Vagina (tissue), 2 donors: ENCODE results near the gene PNPLA2. TPM values are rescaled to one million over a fixed set of nuclear protein-coding genes. Genes with fewer than 3 reads are reported as not detected.

ENCODE experiments used
- DNase-seq, 2 donors: peaks; one replicate each; pipeline ENCODE4 v3.0.0-alpha.2; 2017; ENCODE audit errors: extremely low spot score in 2 of 2
- H3K27ac ChIP-seq: fragments of 200-600 bp; sonication (generic); one replicate; pipeline ENCODE4 v1.5.1; 2019
- H3K27me3 ChIP-seq: fragments of 200-600 bp; sonication (generic); one replicate; pipeline ENCODE4 v1.5.1; 2019
- H3K36me3 ChIP-seq, 2 donors: fragments of 200-600 bp; sonication (generic); one replicate each; pipeline ENCODE4 v1.5.1; 2017 to 2019
- H3K4me1 ChIP-seq: fragments of 200-600 bp; sonication (generic); one replicate; pipeline ENCODE4 v1.5.1; 2019
- H3K4me3 ChIP-seq, 2 donors: fragments of 200-600 bp; sonication (generic); 1 replicate in 1 of 2; 2 replicates in 1 of 2; pipeline ENCODE4 v1.5.1; 2016 to 2019
- H3K9me3 ChIP-seq: fragments of 200-600 bp; sonication (generic); one replicate; pipeline ENCODE4 v1.5.1; 2019
- POLR2A ChIP-seq, 2 donors: fragments of 450-650 bp; IDR thresholded peaks; one replicate each; pipeline ENCODE4 v1.6.1; 2017; ENCODE audit warnings: antibody characterized with exemption in 2 of 2, mild to moderate bottlenecking in 2 of 2, moderate library complexity in 2 of 2
- POLR2AphosphoS5 ChIP-seq, 2 donors: sonication (generic); formaldehyde crosslinking; IDR thresholded peaks; one replicate each; pipeline ENCODE4 v1.9.0; 2017; ENCODE audit warnings: antibody characterized with exemption in 2 of 2, mild to moderate bottlenecking in 2 of 2, low read depth in 1 of 2; ENCODE audit not compliant: insufficient read depth in 1 of 2
- intact Hi-C: fragments of 100-400 bp; cut with DNase I; formaldehyde crosslinking; loops from one replicate; pipeline ENCODE4 v1.15.1; 2023
- small RNA-seq: library from RNA; depleted of rRNA; stranded (forward); fragments of <200 nt; gene quantifications from one replicate; pipeline ENCODE3, GENCODE V24; 2016
- total RNA-seq: library from RNA; depleted of rRNA; stranded (reverse); fragments of >200 nt; gene quantifications from one replicate; pipeline ENCODE4 v1.2.3, GENCODE V29; 2016
- TF ChIP-seq, protein P1 (sequence below), 3 experiments: fragments of 450-650 bp in 2 of 3; fragments of 200-600 bp in 1 of 3; sonication (generic) in 1 of 3; IDR thresholded peaks; one replicate each; pipeline ENCODE4 v1.5.1; 2017 to 2019; ENCODE audit warnings: antibody characterized with exemption in 3 of 3, mild to moderate bottlenecking in 2 of 3, moderate library complexity in 2 of 3

PNPLA2 gene
- total RNA-seq, 1 donor from 2014 or later, result 103 TPM

DNA sequence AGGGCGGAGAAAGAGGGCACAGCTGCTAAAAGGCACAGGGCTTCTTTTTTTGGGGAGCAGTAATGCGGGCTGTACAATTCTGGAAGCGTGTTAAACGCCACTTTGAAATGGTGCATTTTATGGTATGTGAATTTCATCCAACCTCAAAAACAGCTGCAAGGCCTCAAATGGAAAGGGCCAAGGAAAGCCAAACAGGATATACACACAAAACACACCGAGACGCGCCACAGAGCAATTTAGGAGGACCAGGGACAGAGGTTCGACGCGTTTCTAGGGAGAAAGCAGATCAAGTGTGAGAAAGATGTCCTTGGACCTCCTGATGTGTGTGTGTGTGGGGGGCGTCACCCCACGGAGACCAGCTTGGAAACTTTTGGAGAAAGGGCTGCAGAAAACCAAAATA, 55.0 kb downstream of the PNPLA2 start:
- no peaks in the 10 kb centered on the region for H3K27me3 ChIP-seq
- no peak for DNase-seq
- H3K9me3 ChIP-seq, result no peaks in the 10 kb centered on the region
- H3K27ac ChIP-seq, result no peak overlapping the region
- intact Hi-C loops, result no loop called here
- TF ChIP-seq POLR2AphosphoS5 (IDR thresholded peaks at IDR 0.05; ENCODE audit: insufficient read depth in 1 of 2, low read depth in 1 of 2) (no peak), POLR2A (IDR thresholded peaks at IDR 0.05) (no peak)
- TF ChIP-seq, protein P1, sequence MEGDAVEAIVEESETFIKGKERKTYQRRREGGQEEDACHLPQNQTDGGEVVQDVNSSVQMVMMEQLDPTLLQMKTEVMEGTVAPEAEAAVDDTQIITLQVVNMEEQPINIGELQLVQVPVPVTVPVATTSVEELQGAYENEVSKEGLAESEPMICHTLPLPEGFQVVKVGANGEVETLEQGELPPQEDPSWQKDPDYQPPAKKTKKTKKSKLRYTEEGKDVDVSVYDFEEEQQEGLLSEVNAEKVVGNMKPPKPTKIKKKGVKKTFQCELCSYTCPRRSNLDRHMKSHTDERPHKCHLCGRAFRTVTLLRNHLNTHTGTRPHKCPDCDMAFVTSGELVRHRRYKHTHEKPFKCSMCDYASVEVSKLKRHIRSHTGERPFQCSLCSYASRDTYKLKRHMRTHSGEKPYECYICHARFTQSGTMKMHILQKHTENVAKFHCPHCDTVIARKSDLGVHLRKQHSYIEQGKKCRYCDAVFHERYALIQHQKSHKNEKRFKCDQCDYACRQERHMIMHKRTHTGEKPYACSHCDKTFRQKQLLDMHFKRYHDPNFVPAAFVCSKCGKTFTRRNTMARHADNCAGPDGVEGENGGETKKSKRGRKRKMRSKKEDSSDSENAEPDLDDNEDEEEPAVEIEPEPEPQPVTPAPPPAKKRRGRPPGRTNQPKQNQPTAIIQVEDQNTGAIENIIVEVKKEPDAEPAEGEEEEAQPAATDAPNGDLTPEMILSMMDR (IDR thresholded peaks at IDR 0.05), result no peak
- H3K4me1 ChIP-seq, result no peaks in the 10 kb centered on the region
- no peak overlapping the region for H3K4me3 ChIP-seq
- H3K36me3 ChIP-seq, result no peaks in the 10 kb centered on the region

Small RNA genes lying within 50 kb of the gene (small RNA-seq; reads per million reads assigned to genes)
- not detected for gene SNORA52

Other genes with a start within 250 kb of the PNPLA2 start
- gene PHRF1, start 242.4 kb upstream of the PNPLA2 start, total RNA-seq, result 26.0 TPM
- 18.9 TPM for gene IRF7, start 203.0 kb upstream of the PNPLA2 start, total RNA-seq
- gene CDHR5, start 194.0 kb upstream of the PNPLA2 start, total RNA-seq, result not detected
- gene SCT, start 191.7 kb upstream of the PNPLA2 start, total RNA-seq, result not detected
- gene DRD4, start 181.6 kb upstream of the PNPLA2 start, total RNA-seq, result 1.2 TPM
- gene DEAF1, start 123.7 kb upstream of the PNPLA2 start, total RNA-seq, result 33.6 TPM
- gene TMEM80, start 123.1 kb upstream of the PNPLA2 start, total RNA-seq, result 12.8 TPM
- 195 TPM for gene EPS8L2, start 112.7 kb upstream of the PNPLA2 start, total RNA-seq
- 158 TPM for gene TALDO1, start 71.5 kb upstream of the PNPLA2 start, total RNA-seq
- gene GATD1, start 41.4 kb upstream of the PNPLA2 start, total RNA-seq, result 33.4 TPM
- gene CEND1, start 28.8 kb upstream of the PNPLA2 start, total RNA-seq, result 1.7 TPM
- gene SLC25A22, start 20.6 kb upstream of the PNPLA2 start, total RNA-seq, result 10.3 TPM
- gene PIDD1, start 13.7 kb upstream of the PNPLA2 start, total RNA-seq, result 16.5 TPM
- gene RPLP2, start 8.9 kb upstream of the PNPLA2 start, total RNA-seq, result 1,068 TPM
- 4.9 TPM for gene CRACR2B, start 9.0 kb downstream of the PNPLA2 start, total RNA-seq
- gene CD151, start 14.0 kb downstream of the PNPLA2 start, total RNA-seq, result 150 TPM
- gene POLR2L, start 23.6 kb downstream of the PNPLA2 start, total RNA-seq, result 53.8 TPM
- gene TSPAN4, start 23.9 kb downstream of the PNPLA2 start, total RNA-seq, result 99.0 TPM
- 72.9 TPM for gene CHID1, start 91.9 kb downstream of the PNPLA2 start, total RNA-seq
- 58.7 TPM for gene AP2A2, start 107.0 kb downstream of the PNPLA2 start, total RNA-seq
- not detected for gene MUC6, start 217.8 kb downstream of the PNPLA2 start, total RNA-seq